HL-60 (cell line): ENCODE results near the gene BTBD19.
A peak's percentile ranks its signal among the peaks of the same experiment; 100 is the strongest.
"Not testable (repeated sequence)": the region's sequence is repeated elsewhere in the genome, so short reads cannot be mapped to it uniquely, and the experiment has no call there.

Experiments used
- DNase-seq, 2 experiments: peaks; one replicate each; pipeline ENCODE4 v3.0.0-alpha.2; 2010 to 2020; ENCODE audit warnings: low read depth in 1 of 2, low spot score in 1 of 2
- H3K27ac ChIP-seq: fragments of 250-450 bp; sonication (Bioruptor Pico); replicated peaks from 2 replicates; pipeline ENCODE4 v1.5.1; 2020; ENCODE audit warnings: mild to moderate bottlenecking, moderate library complexity
- H3K27me3 ChIP-seq: fragments of 250-450 bp; sonication (Bioruptor Pico); 2 replicates; pipeline ENCODE4 v1.5.1; 2021; ENCODE audit warnings: mild to moderate bottlenecking, moderate library complexity; ENCODE audit not compliant: insufficient read depth, poor library complexity, severe bottlenecking
- H3K4me3 ChIP-seq: replicated peaks from 2 replicates; pipeline ENCODE4 v1.5.1; 2011; ENCODE audit warnings: mild to moderate bottlenecking, control low read depth, low read length; ENCODE audit not compliant: insufficient read depth
- CTCF ChIP-seq: IDR thresholded peaks from one replicate; pipeline ENCODE4 v1.5.1; 2011; ENCODE audit warnings: low read length, control low read depth, inconsistent platforms; ENCODE audit not compliant: insufficient read depth
- GABPA ChIP-seq: IDR thresholded peaks from 2 replicates; pipeline ENCODE4 v1.6.1; 2012; ENCODE audit warnings: low read depth
- POLR2AphosphoS5 ChIP-seq: IDR thresholded peaks from 2 replicates; pipeline ENCODE4 v1.6.1; 2012; ENCODE audit warnings: low read depth
- REST ChIP-seq: IDR thresholded peaks from 2 replicates; pipeline ENCODE4 v1.6.1; 2012; ENCODE audit warnings: low read depth; ENCODE audit not compliant: insufficient replicate concordance
- SPI1 ChIP-seq: IDR thresholded peaks from 2 replicates; pipeline ENCODE4 v1.6.1; 2012; ENCODE audit warnings: low read depth, mild to moderate bottlenecking, borderline replicate concordance

The BTBD19 gene

GRCh38 chr1:44835738-44836675 is 27.7 kb downstream of the BTBD19 start:
- H3K4me3 ChIP-seq = no peak overlapping the region
- H3K27me3 ChIP-seq = no peaks in the 10 kb centered on the region
- peak in 1 of 2 experiments; percentile 87 for DNase-seq
- H3K27ac ChIP-seq = no peak overlapping the region
- TF ChIP-seq REST (no peak), POLR2AphosphoS5 (no peak), GABPA (no peak), SPI1 (no peak), CTCF (peak; percentile 81)

- not testable (repeated sequence) for H3K27me3 ChIP-seq, DNase-seq, H3K4me3 ChIP-seq, H3K27ac ChIP-seq
These were observed 30.0 kb downstream of the BTBD19 start for GRCh38 chr1:44838294-44838693.

GRCh38 chr1:44839576-44839975 is 31.3 kb downstream of the BTBD19 start:
- DNase-seq = no peak
- Histone ChIP-seq H3K27ac (no peak overlapping the region), H3K4me3 (no peak overlapping the region), H3K27me3 (peaks cover 7% of the 10 kb centered on the region)
- TF ChIP-seq SPI1 (no peak), GABPA (no peak), POLR2AphosphoS5 (no peak), REST (no peak), CTCF (no peak)

GRCh38 chr1:44842486-44842861 is 34.2 kb downstream of the BTBD19 start:
- Histone ChIP-seq H3K27ac (no peak overlapping the region; the same call in 1 of the 2 replicates), H3K4me3 (no peak overlapping the region; the same call in 1 of the 2 replicates), H3K27me3 (peaks cover 7% of the 10 kb centered on the region)
- no peak for TF ChIP-seq SPI1
- no peak for TF ChIP-seq GABPA
- TF ChIP-seq POLR2AphosphoS5 = no peak
- no peak for TF ChIP-seq CTCF
- no peak for TF ChIP-seq REST
- no peak for DNase-seq
